Frontal cortex (tissue), 4 donors: ENCODE measurements around the gene ZNF532. TPM values are rescaled to one million over a fixed set of nuclear protein-coding genes. Genes with fewer than 3 reads are reported as not detected.
"Not testable (repeated sequence)": the region's sequence is repeated elsewhere in the genome, so short reads cannot be mapped to it uniquely, and the experiment has no call there.

Experiments
- DNase-seq, 2 donors: peaks; one replicate each; pipeline ENCODE4 v3.0.0; 2012; ENCODE audit warnings: low spot score in 2 of 2
- FAIRE-seq: peaks from 2 replicates; lab custom pipeline; 2012; peaks lifted over from hg19 to GRCh38; lab: Jason Lieb, UNC
- total RNA-seq: library from RNA; depleted of rRNA; stranded (reverse); fragments of >200 nt; gene quantifications from one replicate; pipeline ENCODE4 v1.2.3, GENCODE V29; 2014
- donor health status: control.
- donor health status: control.
- donor health status: control.

ZNF532 gene
- total RNA-seq, 1 donor from 2014 or later, result 305 TPM

- DNase-seq (no peak), FAIRE-seq (no peak)
Observed at GRCh38 chr18:58845928-58846724, 18.6 kb upstream of the ZNF532 start.

- peak in 1 of 2 donors; percentile 59 for DNase-seq
- FAIRE-seq, result no peak
Observed at GRCh38 chr18:58847383-58848071, 17.1 kb upstream of the ZNF532 start.

- DNase-seq, result no peak
- FAIRE-seq, result no peak
Observed at GRCh38 chr18:58848685-58849084, 16.0 kb upstream of the ZNF532 start.

- FAIRE-seq, result no peak
- DNase-seq, result no peak
Observed at GRCh38 chr18:58850786-58851469, 13.7 kb upstream of the ZNF532 start.

- no peak for DNase-seq
Observed at GRCh38 chr18:58851856-58852255, 12.8 kb upstream of the ZNF532 start.

GRCh38 chr18:58852629-58853028, 12.0 kb upstream of the ZNF532 start:
- DNase-seq, result no peak
- no peak for FAIRE-seq

More at GRCh38 chr18:58851856-58852255, 12.8 kb upstream of the ZNF532 start:
- FAIRE-seq, result no peak

- DNase-seq (no peak), FAIRE-seq (no peak)
Observed at GRCh38 chr18:58853561-58853960, 11.1 kb upstream of the ZNF532 start.

- DNase-seq, FAIRE-seq: not testable (repeated sequence)
Observed at GRCh38 chr18:58855521-58855920, 9.2 kb upstream of the ZNF532 start.

- DNase-seq, result no peak
- no peak for FAIRE-seq
Observed at GRCh38 chr18:58856881-58857280, 7.8 kb upstream of the ZNF532 start.

- FAIRE-seq (no peak), DNase-seq (no peak)
Observed at GRCh38 chr18:58858591-58859468, 5.8 kb upstream of the ZNF532 start.

GRCh38 chr18:58859907-58860306, 4.8 kb upstream of the ZNF532 start:
- no peak for DNase-seq
- FAIRE-seq, result no peak

GRCh38 chr18:58860747-58861231, 3.9 kb upstream of the ZNF532 start:
- FAIRE-seq, result no peak
- DNase-seq, result no peak

- DNase-seq (no peak), FAIRE-seq (no peak)
Observed at GRCh38 chr18:58861353-58861752, 3.3 kb upstream of the ZNF532 start.

GRCh38 chr18:58861861-58862301, 2.8 kb upstream of the ZNF532 start:
- DNase-seq, result no peak
- FAIRE-seq, result no peak

- DNase-seq (no peak), FAIRE-seq (no peak)
Observed at GRCh38 chr18:58862356-58862755, 2.3 kb upstream of the ZNF532 start.

GRCh38 chr18:58862851-58863538, 1.7 kb upstream of the ZNF532 start:
- FAIRE-seq, result no peak

GRCh38 chr18:58863539-58864145, 1.0 kb upstream of the ZNF532 start:
- DNase-seq (peak; percentile 66 to 71), FAIRE-seq (no peak)

More at GRCh38 chr18:58862851-58863538, 1.7 kb upstream of the ZNF532 start:
- DNase-seq, result peak; percentile 51 to 75

- no peak for DNase-seq
- FAIRE-seq, result no peak
Observed at GRCh38 chr18:58865033-58865590, 435 bp downstream of the ZNF532 start.
